Activated CD8-positive, alpha-beta memory T cell treated with anti-CD3 and anti-CD28 coated beads for 24 hours (primary cell): ENCODE measurements around the gene DRP2.
"Not testable (repeated sequence)": the region's sequence is repeated elsewhere in the genome, so short reads cannot be mapped to it uniquely, and the experiment has no call there.

Experiments
- DNase-seq: peaks from one replicate; pipeline ENCODE4 v3.0.0-alpha.2; 2020

DRP2 gene

GRCh38 chrX:101219116-101219863, at the start of gene DRP2:
DRP2 (plus strand) TSS chrX:101219786; CDS start chrX:101231648, 11,862 bp downstream.
- DNase-seq = no peak

GRCh38 chrX:101171883-101172400, 47.6 kb upstream of the DRP2 start:
- no peak for DNase-seq

- no peak for DNase-seq
Observed at GRCh38 chrX:101176439-101176838, 43.1 kb upstream of the DRP2 start.

- DNase-seq = not testable (repeated sequence)
Observed at GRCh38 chrX:101184876-101185275, 34.7 kb upstream of the DRP2 start.

GRCh38 chrX:101187961-101188360, 31.6 kb upstream of the DRP2 start:
- not testable (repeated sequence) for DNase-seq

- DNase-seq = no peak
Observed at GRCh38 chrX:101190736-101191135, 28.9 kb upstream of the DRP2 start.

GRCh38 chrX:101191217-101191750, 28.3 kb upstream of the DRP2 start:
- no peak for DNase-seq

GRCh38 chrX:101195442-101196173, 24.0 kb upstream of the DRP2 start:
- DNase-seq = no peak

- no peak for DNase-seq
Observed at GRCh38 chrX:101203761-101204351, 15.7 kb upstream of the DRP2 start.

GRCh38 chrX:101206471-101206870, 13.1 kb upstream of the DRP2 start:
- DNase-seq = no peak

- no peak for DNase-seq
Observed at GRCh38 chrX:101208152-101208905, 11.3 kb upstream of the DRP2 start.

GRCh38 chrX:101210630-101211029, 9.0 kb upstream of the DRP2 start:
- DNase-seq = no peak

- no peak for DNase-seq
Observed at GRCh38 chrX:101217689-101218088, 1.9 kb upstream of the DRP2 start.

GRCh38 chrX:101219864-101220346, 319 bp downstream of the DRP2 start:
- no peak for DNase-seq

- DNase-seq = no peak
Observed at GRCh38 chrX:101220662-101221260, 1.2 kb downstream of the DRP2 start.

GRCh38 chrX:101223226-101223625, 3.6 kb downstream of the DRP2 start:
- no peak for DNase-seq

- DNase-seq = no peak
Observed at GRCh38 chrX:101229170-101229569, 9.6 kb downstream of the DRP2 start.

GRCh38 chrX:101230636-101231035, 11.1 kb downstream of the DRP2 start:
- no peak for DNase-seq

GRCh38 chrX:101231080-101231479, 11.5 kb downstream of the DRP2 start:
- DNase-seq = no peak

- DNase-seq = no peak
Observed at GRCh38 chrX:101232316-101232715, 12.7 kb downstream of the DRP2 start.

GRCh38 chrX:101237041-101237440, 17.5 kb downstream of the DRP2 start:
- DNase-seq = no peak

- DNase-seq = no peak
Observed at GRCh38 chrX:101241531-101241930, 21.9 kb downstream of the DRP2 start.
